ENCODE results near the gene TMOD1. TPM values are rescaled to one million over a fixed set of nuclear protein-coding genes. Genes with fewer than 3 reads are reported as not detected.

TMOD1 gene
- total and polyA plus RNA-seq, 2 of the 8 experiments (the other 6 are each of a cell fraction or from before 2014, with no cell fraction given): 0.17 to 0.88 TPM

- Histone ChIP-seq H3K4me3 (ENCODE audit: extremely low read depth in 1 of 4, insufficient read depth in 2 of 4, low read depth in 3 of 4, low read length in 4 of 4) (no peak overlapping the region), H4K91ac (replicated peaks; ENCODE audit: insufficient read length, low read length) (no peak overlapping the region), H4K5ac (ENCODE audit: insufficient read length, low read depth, low read length) (no peak overlapping the region), H3K27ac (ENCODE audit: low read depth, low read length) (no peak overlapping the region), H2BK20ac (ENCODE audit: low read length) (no peak overlapping the region), H3K79me1 (ENCODE audit: low read depth, low read length) (no peaks in the 10 kb centered on the region), H3K4ac (replicated peaks; ENCODE audit: insufficient read length, low read depth, low read length) (no peak overlapping the region), H3K18ac (ENCODE audit: extremely low read depth, low read length) (no peak overlapping the region), H2AFZ (ENCODE audit: low read length) (no peak overlapping the region), H3K9me3 (ENCODE audit: insufficient read depth in 2 of 2, low read depth in 1 of 2, low read length in 1 of 2) (no peaks in the 10 kb centered on the region; a peak in 1 of 4 replicates), H3K27me3 (replicated peaks in 1 of 4; ENCODE audit: control insufficient read depth in 3 of 4, extremely low read depth in 1 of 4, insufficient read depth in 3 of 4, low read length in 3 of 4) (no peaks in the 10 kb centered on the region), H3K36me3 (ENCODE audit: control insufficient read depth in 2 of 4, insufficient read depth in 4 of 4, low read length in 3 of 4) (no peaks in the 10 kb centered on the region), H3K79me2 (ENCODE audit: control insufficient read depth in 1 of 2, insufficient read depth in 2 of 2, low read length in 2 of 2) (no peaks in the 10 kb centered on the region), H3K4me2 (ENCODE audit: insufficient read depth in 1 of 2, low read depth in 2 of 2, low read length in 2 of 2) (no peak overlapping the region), H2AK5ac (ENCODE audit: low read depth, low read length) (no peak overlapping the region), H2BK120ac (replicated peaks; ENCODE audit: low read depth, low read length) (no peak overlapping the region), H4K20me1 (replicated peaks in 1 of 2; ENCODE audit: control insufficient read depth in 1 of 2, insufficient read depth in 2 of 2, low read length in 2 of 2) (no peaks in the 10 kb centered on the region), H4K8ac (ENCODE audit: extremely low read depth, insufficient read depth, low read length) (no peak overlapping the region), H3K4me1 (replicated peaks in 1 of 4; ENCODE audit: control insufficient read depth in 3 of 4, insufficient read depth in 4 of 4, low read length in 3 of 4) (no peaks in the 10 kb centered on the region), H3K23me2 (ENCODE audit: low read depth, low read length) (no peaks in the 10 kb centered on the region), H3K56ac (replicated peaks; ENCODE audit: insufficient read length, low read depth, low read length) (no peak overlapping the region), H3K9ac (replicated peaks in 1 of 4; ENCODE audit: extremely low read depth in 1 of 4, low read depth in 3 of 4, low read length in 3 of 4) (no peak overlapping the region), H3K23ac (ENCODE audit: insufficient read length) (no peak overlapping the region), H2BK5ac (ENCODE audit: low read depth, low read length) (no peak overlapping the region), H2BK15ac (ENCODE audit: low read length) (no peak overlapping the region), H2BK12ac (ENCODE audit: low read depth, low read length) (no peak overlapping the region), H3K14ac (ENCODE audit: insufficient read length) (no peak overlapping the region)
- WGBS, 2 experiments (ENCODE audit: extremely low coverage in 1 of 2, insufficient coverage in 1 of 2, insufficient read length in 1 of 2, insufficient replicate concordance in 2 of 2, low coverage in 1 of 2, low lambda C conversion rate in 2 of 2, missing lambda C conversion rate in 1 of 2): 82% methylated on average over 6 of the region's 6 CpGs; no CpG with 5 or more reads in 1 of the 2 experiments
- POLR2A ChIA-PET (ENCODE audit: partially characterized antibody): no interaction called here
- FAIRE-seq: no peak
- DNase-seq (ENCODE audit: low read depth in 1 of 2, low spot score in 2 of 2): peak in 1 of 2 experiments; percentile 29
- CTCF ChIA-PET (ENCODE audit: partially characterized antibody): interaction anchor here (0.7 to 1.8 kb wide), 3 partner anchors 9 to 69 kb away, joined by 3 to 7 read pairs (median 4); no protein-coding TSS in a partner anchor
- TF ChIP-seq BACH1 (IDR thresholded peaks at IDR 0.05; ENCODE audit: low read length) (no peak), TAF1 (IDR thresholded peaks at IDR 0.05; ENCODE audit: low read depth, low read length) (no peak)
Observed at GRCh38 chr9:97570899-97571298, 69.4 kb downstream of the TMOD1 start.

All from H1 (cell line).